ENCODE data around the gene PCDH12.

PCDH12 gene

GRCh38 chr5:141958113-141958512 is at the start of gene PCDH12:
Gene PCDH12 (minus strand): TSS chr5:141958202. CDS start chr5:141957851, 351 bp downstream.
- peaks cover 5 to 82% (median 52%) of the 10 kb centered on the region in 5 donors for H3K4me1 ChIP-seq (ENCODE audit: control insufficient read depth in 5 of 5, insufficient read depth in 5 of 5, low read length in 5 of 5)

GRCh38 chr5:142007237-142007544 is 49.2 kb upstream of the PCDH12 start:
- no peak overlapping the region for H3K9ac ChIP-seq (ENCODE audit: low read length in 5 of 5)
- peaks cover 0 to 10% (median 7%) of the 10 kb centered on the region in 5 donors for H3K4me1 ChIP-seq (ENCODE audit: control insufficient read depth in 5 of 5, insufficient read depth in 5 of 5, low read length in 5 of 5)
- no peak overlapping the region for H3K4me3 ChIP-seq (ENCODE audit: low read depth in 1 of 5, low read length in 5 of 5)
- no peaks in the 10 kb centered on the region for H3K9me3 ChIP-seq (ENCODE audit: control insufficient read depth in 5 of 5, low read length in 5 of 5)
- peaks cover 4 to 58% (median 37%) of the 10 kb centered on the region in 5 donors for H3K36me3 ChIP-seq (ENCODE audit: control insufficient read depth in 5 of 5, insufficient read depth in 5 of 5, low read length in 5 of 5)
- H3K27me3 ChIP-seq (ENCODE audit: control insufficient read depth in 5 of 5, insufficient read depth in 4 of 5, low read length in 5 of 5): no peaks in the 10 kb centered on the region
- H3K27ac ChIP-seq (ENCODE audit: low read depth, low read length): no peak overlapping the region

More at GRCh38 chr5:141958113-141958512, at the start of gene PCDH12:
- Histone ChIP-seq H3K4me3 (ENCODE audit: low read depth in 1 of 5, low read length in 5 of 5) (peak within 1 kb of the TSS in 4 of 5 donors; percentile 63 to 76 (median 66)), H3K9me3 (ENCODE audit: control insufficient read depth in 5 of 5, low read length in 5 of 5) (no peaks in the 10 kb centered on the region), H3K27ac (ENCODE audit: low read depth, low read length) (peak within 1 kb of the TSS; percentile 61), H3K27me3 (ENCODE audit: control insufficient read depth in 5 of 5, insufficient read depth in 4 of 5, low read length in 5 of 5) (peaks cover 0 to 9% (median 0%) of the 10 kb centered on the region in 5 donors), H3K9ac (ENCODE audit: low read length in 5 of 5) (peak within 1 kb of the TSS in 3 of 5 donors; percentile 6 to 60 (median 52)), H3K36me3 (ENCODE audit: control insufficient read depth in 5 of 5, insufficient read depth in 5 of 5, low read length in 5 of 5) (peaks cover 0 to 2% (median 0%) of the 10 kb centered on the region in 5 donors)

- Histone ChIP-seq H3K27ac (ENCODE audit: low read depth, low read length) (no peak overlapping the region), H3K4me3 (ENCODE audit: low read depth in 1 of 5, low read length in 5 of 5) (no peak overlapping the region), H3K36me3 (ENCODE audit: control insufficient read depth in 5 of 5, insufficient read depth in 5 of 5, low read length in 5 of 5) (peaks cover 9 to 64% (median 42%) of the 10 kb centered on the region in 5 donors)
These were observed 48.6 kb upstream of the PCDH12 start for GRCh38 chr5:142006363-142007236.

GRCh38 chr5:142003266-142003800 is 45.3 kb upstream of the PCDH12 start:
- peaks cover 16 to 75% (median 52%) of the 10 kb centered on the region in 5 donors for H3K36me3 ChIP-seq (ENCODE audit: control insufficient read depth in 5 of 5, insufficient read depth in 5 of 5, low read length in 5 of 5)
- H3K27ac ChIP-seq (ENCODE audit: low read depth, low read length): no peak overlapping the region
- peaks cover 0 to 4% (median 0%) of the 10 kb centered on the region in 5 donors for H3K4me1 ChIP-seq (ENCODE audit: control insufficient read depth in 5 of 5, insufficient read depth in 5 of 5, low read length in 5 of 5)
- no peaks in the 10 kb centered on the region for H3K27me3 ChIP-seq (ENCODE audit: control insufficient read depth in 5 of 5, insufficient read depth in 4 of 5, low read length in 5 of 5)
- H3K9me3 ChIP-seq (ENCODE audit: control insufficient read depth in 5 of 5, low read length in 5 of 5): no peaks in the 10 kb centered on the region
- H3K9ac ChIP-seq (ENCODE audit: low read length in 5 of 5): no peak overlapping the region
- no peak overlapping the region for H3K4me3 ChIP-seq (ENCODE audit: low read depth in 1 of 5, low read length in 5 of 5)

More at GRCh38 chr5:142006363-142007236, 48.6 kb upstream of the PCDH12 start:
- Histone ChIP-seq H3K9me3 (ENCODE audit: control insufficient read depth in 5 of 5, low read length in 5 of 5) (no peaks in the 10 kb centered on the region), H3K27me3 (ENCODE audit: control insufficient read depth in 5 of 5, insufficient read depth in 4 of 5, low read length in 5 of 5) (no peaks in the 10 kb centered on the region), H3K9ac (ENCODE audit: low read length in 5 of 5) (peak overlapping the region in 2 of 5 donors; percentile 17 to 21), H3K4me1 (ENCODE audit: control insufficient read depth in 5 of 5, insufficient read depth in 5 of 5, low read length in 5 of 5) (peaks cover 0 to 4% (median 1%) of the 10 kb centered on the region in 5 donors)

GRCh38 chr5:142000704-142001484 is 42.9 kb upstream of the PCDH12 start:
- Histone ChIP-seq H3K4me1 (ENCODE audit: control insufficient read depth in 5 of 5, insufficient read depth in 5 of 5, low read length in 5 of 5) (peaks cover 0 to 4% (median 0%) of the 10 kb centered on the region in 5 donors), H3K36me3 (ENCODE audit: control insufficient read depth in 5 of 5, insufficient read depth in 5 of 5, low read length in 5 of 5) (peaks cover 24 to 67% (median 42%) of the 10 kb centered on the region in 5 donors), H3K27ac (ENCODE audit: low read depth, low read length) (no peak overlapping the region), H3K27me3 (ENCODE audit: control insufficient read depth in 5 of 5, insufficient read depth in 4 of 5, low read length in 5 of 5) (no peaks in the 10 kb centered on the region), H3K9me3 (ENCODE audit: control insufficient read depth in 5 of 5, low read length in 5 of 5) (no peaks in the 10 kb centered on the region), H3K9ac (ENCODE audit: low read length in 5 of 5) (no peak overlapping the region), H3K4me3 (ENCODE audit: low read depth in 1 of 5, low read length in 5 of 5) (no peak overlapping the region)

GRCh38 chr5:142000173-142000572 is 42.2 kb upstream of the PCDH12 start:
- H3K9ac ChIP-seq (ENCODE audit: low read length in 5 of 5): no peak overlapping the region
- H3K4me3 ChIP-seq (ENCODE audit: low read depth in 1 of 5, low read length in 5 of 5): no peak overlapping the region
- no peaks in the 10 kb centered on the region for H3K9me3 ChIP-seq (ENCODE audit: control insufficient read depth in 5 of 5, low read length in 5 of 5)
- no peak overlapping the region for H3K27ac ChIP-seq (ENCODE audit: low read depth, low read length)
- no peaks in the 10 kb centered on the region for H3K27me3 ChIP-seq (ENCODE audit: control insufficient read depth in 5 of 5, insufficient read depth in 4 of 5, low read length in 5 of 5)
- peaks cover 0 to 5% (median 0%) of the 10 kb centered on the region in 5 donors for H3K4me1 ChIP-seq (ENCODE audit: control insufficient read depth in 5 of 5, insufficient read depth in 5 of 5, low read length in 5 of 5)
- H3K36me3 ChIP-seq (ENCODE audit: control insufficient read depth in 5 of 5, insufficient read depth in 5 of 5, low read length in 5 of 5): peaks cover 24 to 60% (median 36%) of the 10 kb centered on the region in 5 donors

- H3K36me3 ChIP-seq (ENCODE audit: control insufficient read depth in 5 of 5, insufficient read depth in 5 of 5, low read length in 5 of 5): peaks cover 22 to 50% (median 27%) of the 10 kb centered on the region in 5 donors
- no peak overlapping the region for H3K4me3 ChIP-seq (ENCODE audit: low read depth in 1 of 5, low read length in 5 of 5)
- no peaks in the 10 kb centered on the region for H3K27me3 ChIP-seq (ENCODE audit: control insufficient read depth in 5 of 5, insufficient read depth in 4 of 5, low read length in 5 of 5)
- no peak overlapping the region for H3K9ac ChIP-seq (ENCODE audit: low read length in 5 of 5)
- no peak overlapping the region for H3K27ac ChIP-seq (ENCODE audit: low read depth, low read length)
- no peaks in the 10 kb centered on the region for H3K9me3 ChIP-seq (ENCODE audit: control insufficient read depth in 5 of 5, low read length in 5 of 5)
- peaks cover 0 to 14% (median 8%) of the 10 kb centered on the region in 5 donors for H3K4me1 ChIP-seq (ENCODE audit: control insufficient read depth in 5 of 5, insufficient read depth in 5 of 5, low read length in 5 of 5)
These were observed 39.5 kb upstream of the PCDH12 start for GRCh38 chr5:141997358-141997960.

- Histone ChIP-seq H3K9ac (ENCODE audit: low read length in 5 of 5) (no peak overlapping the region), H3K9me3 (ENCODE audit: control insufficient read depth in 5 of 5, low read length in 5 of 5) (no peaks in the 10 kb centered on the region), H3K27ac (ENCODE audit: low read depth, low read length) (no peak overlapping the region), H3K4me1 (ENCODE audit: control insufficient read depth in 5 of 5, insufficient read depth in 5 of 5, low read length in 5 of 5) (peaks cover 0 to 11% (median 8%) of the 10 kb centered on the region in 5 donors), H3K36me3 (ENCODE audit: control insufficient read depth in 5 of 5, insufficient read depth in 5 of 5, low read length in 5 of 5) (peaks cover 19 to 39% (median 24%) of the 10 kb centered on the region in 5 donors), H3K4me3 (ENCODE audit: low read depth in 1 of 5, low read length in 5 of 5) (no peak overlapping the region), H3K27me3 (ENCODE audit: control insufficient read depth in 5 of 5, insufficient read depth in 4 of 5, low read length in 5 of 5) (no peaks in the 10 kb centered on the region)
These were observed 37.7 kb upstream of the PCDH12 start for GRCh38 chr5:141995656-141996055.

- Histone ChIP-seq H3K27ac (ENCODE audit: low read depth, low read length) (no peak overlapping the region), H3K27me3 (ENCODE audit: control insufficient read depth in 5 of 5, insufficient read depth in 4 of 5, low read length in 5 of 5) (no peaks in the 10 kb centered on the region), H3K4me3 (ENCODE audit: low read depth in 1 of 5, low read length in 5 of 5) (no peak overlapping the region), H3K9me3 (ENCODE audit: control insufficient read depth in 5 of 5, low read length in 5 of 5) (no peaks in the 10 kb centered on the region), H3K36me3 (ENCODE audit: control insufficient read depth in 5 of 5, insufficient read depth in 5 of 5, low read length in 5 of 5) (peaks cover 19 to 39% (median 23%) of the 10 kb centered on the region in 5 donors), H3K4me1 (ENCODE audit: control insufficient read depth in 5 of 5, insufficient read depth in 5 of 5, low read length in 5 of 5) (peaks cover 0 to 11% (median 8%) of the 10 kb centered on the region in 5 donors), H3K9ac (ENCODE audit: low read length in 5 of 5) (peak overlapping the region in 1 of 5 donors; percentile 20)
These were observed 36.6 kb upstream of the PCDH12 start for GRCh38 chr5:141994511-141995136.

Data from subcutaneous abdominal adipose tissue (tissue), 5 donors.